GM18861 (cell line): ENCODE results near the gene ELF3.
"Not testable (repeated sequence)": the region's sequence is repeated elsewhere in the genome, so short reads cannot be mapped to it uniquely, and the experiment has no call there.

Experiments
- ATAC-seq: cut with Tn5 transposase; IDR thresholded peaks from one replicate; pipeline ENCODE4 v1.9.1; 2021; ENCODE audit not compliant: unreplicated experiment

ELF3 gene

DNA sequence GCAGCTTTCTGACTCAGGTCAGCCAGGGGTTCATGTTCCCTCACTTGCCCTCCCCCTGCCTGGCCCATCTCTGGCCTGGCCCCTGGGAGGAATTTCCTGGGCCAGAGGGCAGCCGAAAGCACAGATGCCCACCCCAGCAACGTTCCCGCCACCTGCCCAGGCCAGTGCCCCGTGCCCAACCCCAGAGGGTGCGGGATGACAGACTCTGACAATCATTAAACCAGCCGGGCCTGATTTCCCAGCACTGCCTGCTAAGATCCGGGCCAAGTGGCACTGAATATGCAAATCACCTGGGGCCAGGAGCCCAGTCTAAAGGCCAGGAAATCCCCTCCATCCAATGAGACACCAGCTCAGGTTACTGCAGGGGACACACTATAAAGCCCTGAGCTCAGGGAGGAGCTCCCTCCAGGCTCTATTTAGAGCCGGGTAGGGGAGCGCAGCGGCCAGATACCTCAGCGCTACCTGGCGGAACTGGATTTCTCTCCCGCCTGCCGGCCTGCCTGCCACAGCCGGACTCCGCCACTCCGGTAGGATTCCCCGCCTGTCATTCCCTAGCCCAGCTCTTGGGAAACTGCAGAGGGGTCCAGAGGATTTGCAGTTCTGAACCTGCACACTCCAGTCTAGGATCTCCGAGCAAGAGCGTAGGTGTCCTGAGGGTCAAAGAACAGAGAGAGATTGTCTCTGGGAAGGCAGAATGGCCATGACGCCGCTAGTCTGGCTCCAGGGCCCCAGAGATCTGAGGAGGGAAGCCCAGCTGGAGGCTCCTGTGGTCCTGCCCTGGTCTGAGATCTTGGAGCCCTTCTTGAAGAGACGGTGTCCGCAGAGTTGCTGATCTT is at the start of gene ELF3:
Gene ELF3 (plus strand): TSS at position 408 of the 836 bp plus-strand sequence. CDS start 550 bp downstream, outside the sequence.
- ATAC-seq: peak; percentile 88

DNA sequence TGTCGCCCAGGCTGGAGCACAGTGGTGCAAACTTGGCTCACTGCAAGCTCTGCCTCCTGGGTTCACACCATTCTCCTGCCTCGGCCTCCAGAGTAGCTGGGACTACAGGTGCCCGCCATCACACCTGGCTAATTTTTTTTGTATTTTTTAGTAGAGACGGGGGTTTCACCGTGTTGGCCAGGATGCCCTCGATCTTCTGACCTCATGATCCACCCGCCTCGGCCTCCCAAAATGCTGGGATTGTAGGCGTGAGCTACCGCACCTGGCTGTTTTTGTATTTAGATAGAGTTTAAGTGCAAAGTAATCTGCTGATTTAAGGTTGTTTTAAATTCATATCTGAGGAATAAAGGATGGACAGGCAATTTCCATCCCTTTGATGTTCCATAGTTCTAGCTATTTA is 48.0 kb upstream of the ELF3 start:
- ATAC-seq: not testable (repeated sequence)

DNA sequence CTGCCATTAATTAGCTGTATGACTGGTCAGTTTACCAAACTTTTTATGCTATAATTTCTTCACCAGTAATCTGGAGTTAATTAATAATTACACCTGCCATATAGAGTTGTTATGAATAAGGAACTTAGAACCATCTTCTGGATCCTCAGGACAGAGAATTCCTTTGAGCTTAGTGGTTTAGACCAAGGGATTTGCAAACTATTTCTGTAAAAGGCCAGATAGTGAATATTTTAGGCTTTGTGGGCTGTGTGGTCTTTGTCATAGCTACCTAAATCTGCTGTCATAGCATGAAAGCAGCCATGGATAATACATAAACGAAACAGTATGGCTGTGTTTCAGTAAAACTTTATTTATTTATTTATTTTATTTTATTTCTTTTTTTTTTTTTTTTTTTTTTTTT is 46.1 kb upstream of the ELF3 start:
- ATAC-seq: no peak

- no peak for ATAC-seq
Observed at GRCh38 chr1:201966171-201966570, 44.2 kb upstream of the ELF3 start.

GRCh38 chr1:201968202-201968925 is 42.0 kb upstream of the ELF3 start:
- no peak for ATAC-seq

DNA sequence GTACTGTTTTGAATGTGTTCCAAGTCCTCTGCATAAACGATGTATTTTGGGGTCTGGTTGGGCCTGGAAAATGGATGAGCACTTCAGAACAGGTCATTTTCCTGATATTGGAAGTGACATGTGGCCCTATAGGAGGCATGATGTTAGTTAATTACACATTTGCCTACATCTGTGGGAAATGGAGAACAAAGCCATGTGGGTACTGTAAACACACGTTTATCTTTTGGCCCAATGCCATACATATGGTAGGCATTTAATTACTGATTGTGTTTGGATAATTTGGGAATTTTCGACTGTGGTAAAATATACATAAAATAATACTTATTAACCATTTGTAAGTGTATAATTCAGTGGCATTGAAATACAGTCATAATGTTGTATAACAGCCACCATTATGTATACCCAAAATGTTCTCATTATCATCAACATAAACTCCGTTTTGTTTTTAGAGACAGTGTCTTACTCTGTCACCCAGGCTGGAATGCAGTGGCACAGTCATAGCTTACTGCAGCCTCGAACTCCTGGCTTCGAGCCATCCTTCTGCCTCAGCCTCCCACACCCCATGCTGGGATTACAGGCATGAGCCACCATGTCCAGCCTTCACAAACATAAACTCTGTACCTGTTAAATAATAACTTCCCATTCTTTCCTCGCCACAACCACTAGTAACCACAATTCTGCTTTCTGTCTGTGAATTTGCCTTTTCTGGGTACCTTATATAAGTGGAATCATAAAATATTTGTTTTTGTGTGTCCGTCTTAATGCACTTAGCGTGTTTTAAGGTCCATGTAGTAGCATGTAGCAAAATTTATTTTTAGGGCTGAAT is 39.8 kb upstream of the ELF3 start:
- no peak for ATAC-seq

DNA sequence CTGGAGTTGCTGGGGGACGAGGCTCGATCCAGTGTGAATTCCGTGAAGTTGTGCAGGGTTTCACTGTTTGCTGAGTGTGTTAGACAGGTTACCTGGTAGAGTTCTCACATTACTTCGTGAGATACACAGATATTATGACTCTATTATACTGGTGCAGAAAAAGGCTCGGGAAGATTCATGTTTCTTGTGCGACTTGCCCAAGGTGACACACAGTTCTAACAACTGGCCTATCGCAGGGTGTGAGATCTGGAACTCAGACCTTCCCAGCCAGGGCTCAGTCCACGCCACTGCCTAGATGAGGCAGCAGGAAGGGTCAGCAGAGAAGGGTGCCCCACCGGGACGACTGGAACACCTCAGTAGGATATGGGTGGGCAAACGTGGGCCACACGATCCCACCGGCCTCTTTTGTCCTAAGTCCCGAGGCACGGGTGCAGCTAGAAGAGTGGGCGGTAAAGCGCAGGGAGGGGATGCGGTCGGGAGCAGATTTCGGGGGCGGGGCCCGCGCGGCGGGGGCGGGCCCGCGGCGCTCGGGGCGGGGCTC is 28.2 kb upstream of the ELF3 start:
- peak; percentile 7 for ATAC-seq

- peak; percentile 53 for ATAC-seq
Observed at GRCh38 chr1:201982623-201983379, 27.6 kb upstream of the ELF3 start, which contains the start of gene RNPEP. RNPEP (plus strand) TSS chr1:201982648; CDS start chr1:201982667, 19 bp downstream.

GRCh38 chr1:201983380-201983805 is 27.0 kb upstream of the ELF3 start:
- ATAC-seq: no peak

GRCh38 chr1:201984446-201984845 is 25.9 kb upstream of the ELF3 start:
- ATAC-seq: no peak

DNA sequence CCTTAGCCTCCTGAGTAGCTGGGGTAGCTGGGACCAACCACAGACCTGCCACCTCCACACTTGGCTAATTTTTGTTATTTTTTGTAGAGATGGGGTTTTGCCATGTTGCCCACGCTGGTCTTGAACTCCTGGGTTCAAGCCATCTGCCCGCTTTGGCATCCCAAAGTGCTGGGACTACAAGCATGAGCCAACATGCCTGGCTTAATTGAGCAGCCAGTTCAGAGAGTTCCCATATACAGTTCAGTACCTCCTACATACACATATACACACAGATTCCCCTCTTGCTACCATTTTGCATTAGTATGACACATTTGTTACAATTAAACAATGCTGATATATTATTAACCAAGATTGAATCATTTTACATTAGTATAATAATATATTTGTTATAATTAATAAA is 25.0 kb upstream of the ELF3 start:
- no peak for ATAC-seq

GRCh38 chr1:201988601-201989000 is 21.8 kb upstream of the ELF3 start:
- no peak for ATAC-seq

- ATAC-seq: no peak
Observed at GRCh38 chr1:201989354-201990128, 20.8 kb upstream of the ELF3 start.

- ATAC-seq: no peak
Observed at GRCh38 chr1:201990427-201990826, 20.0 kb upstream of the ELF3 start.

GRCh38 chr1:201999625-202000238 is 10.7 kb upstream of the ELF3 start:
- ATAC-seq: no peak

DNA sequence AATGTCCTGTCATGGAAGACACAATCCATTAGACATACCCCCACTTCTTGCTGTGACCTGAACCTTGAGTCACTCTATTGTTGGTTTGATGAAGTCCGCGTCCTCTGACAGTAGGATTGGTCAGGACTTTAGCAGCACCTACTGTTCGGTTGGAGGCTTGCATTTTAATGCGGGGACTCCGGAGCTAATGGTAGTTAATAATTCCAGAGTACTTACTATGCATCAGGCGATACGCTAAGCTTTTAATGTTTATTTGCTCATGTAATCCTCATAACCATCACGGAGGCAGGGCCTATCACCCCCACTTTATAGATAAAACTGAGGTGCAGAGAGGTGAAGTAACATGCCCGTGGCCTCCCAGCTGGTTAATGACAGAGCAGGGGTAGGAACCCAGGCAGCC is 7.9 kb upstream of the ELF3 start:
- no peak for ATAC-seq

- ATAC-seq: no peak
Observed at GRCh38 chr1:202004711-202005110, 5.7 kb upstream of the ELF3 start.

DNA sequence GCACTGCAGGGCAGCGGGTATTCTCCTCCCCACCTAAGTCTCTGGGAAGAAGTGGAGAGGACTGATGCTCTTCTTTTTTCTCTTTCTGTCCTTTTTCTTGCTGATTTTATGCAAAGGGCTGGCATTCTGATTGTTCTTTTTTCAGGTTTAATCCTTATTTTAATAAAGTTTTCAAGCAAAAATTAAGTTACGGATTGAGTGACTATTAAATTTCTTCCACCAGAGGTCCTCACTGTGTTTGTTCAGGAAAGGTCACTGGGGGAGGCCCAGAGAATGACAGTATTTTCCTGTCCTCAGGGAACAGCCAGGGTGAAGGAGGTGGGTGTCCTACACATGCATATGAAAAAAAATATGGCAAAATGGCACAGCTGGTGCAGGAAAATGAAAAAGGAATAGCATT is 4.4 kb upstream of the ELF3 start:
- no peak for ATAC-seq

DNA sequence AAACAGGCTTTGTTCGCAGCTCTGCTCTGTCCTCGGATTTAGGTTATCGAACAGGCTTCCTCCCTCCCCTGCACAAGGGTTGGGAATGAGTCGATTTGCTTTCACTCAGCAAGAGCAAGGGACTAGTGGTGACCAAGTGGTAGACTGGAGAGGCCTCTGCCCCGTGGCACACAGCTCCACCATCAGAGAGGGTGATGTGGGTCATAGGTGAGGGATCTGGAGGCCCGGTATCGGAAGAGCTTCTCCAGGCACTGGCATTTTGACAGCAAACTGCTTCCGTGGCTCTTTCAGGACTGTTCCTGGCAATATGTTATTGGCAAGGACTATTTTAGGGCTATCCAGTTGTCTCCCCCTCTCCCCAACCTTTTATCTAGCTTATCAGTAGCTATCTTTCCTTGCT is 3.1 kb upstream of the ELF3 start:
- no peak for ATAC-seq
